GM19025 (cell line): Measurements from ENCODE around the gene CRTC1.

ENCODE experiments used
- ATAC-seq: cut with Tn5 transposase; IDR thresholded peaks from one replicate; pipeline ENCODE4 v1.9.1; 2021; ENCODE audit warnings: mild to moderate bottlenecking, low read depth, moderate library complexity; ENCODE audit not compliant: unreplicated experiment

The CRTC1 gene

DNA sequence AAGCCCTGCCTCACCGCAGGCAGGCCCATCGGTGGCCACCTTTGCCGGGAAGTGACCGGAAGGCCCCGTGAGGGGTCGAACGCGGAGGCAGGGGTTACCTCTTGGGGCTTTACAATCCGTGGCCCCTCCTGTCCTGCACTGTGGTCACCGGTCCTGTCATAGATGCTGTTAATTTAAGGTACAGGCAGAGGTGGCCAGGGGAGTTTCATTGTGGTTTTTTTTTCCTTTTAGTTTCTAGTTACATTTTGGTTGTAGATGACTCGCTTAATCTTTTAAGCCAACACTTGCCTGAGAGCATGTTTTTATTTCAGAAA is 94.6 kb downstream of the CRTC1 start:
- no peak for ATAC-seq

GRCh38 chr19:18778826-18779495 is 95.5 kb downstream of the CRTC1 start:
- no peak for ATAC-seq

DNA sequence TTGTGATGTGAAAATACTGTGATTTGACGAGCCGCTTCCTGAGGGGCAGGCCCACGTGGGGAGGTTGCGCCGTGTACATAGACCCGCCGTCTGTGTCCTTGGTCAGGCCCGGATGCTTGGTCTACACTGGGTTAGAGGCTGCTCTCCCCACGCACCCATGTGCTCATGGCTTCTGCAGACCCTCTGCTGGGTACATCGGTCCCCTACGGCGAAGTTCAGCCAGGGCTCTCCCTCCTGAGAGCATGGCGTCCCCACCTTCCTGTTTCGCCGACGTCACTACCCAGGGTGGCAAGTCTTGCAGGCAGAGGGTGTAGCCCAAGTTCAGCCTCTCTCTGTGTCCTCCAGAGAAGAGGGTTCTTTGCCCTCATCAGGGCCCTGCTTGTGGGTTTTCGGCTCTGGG is 96.6 kb downstream of the CRTC1 start:
- no peak for ATAC-seq

DNA sequence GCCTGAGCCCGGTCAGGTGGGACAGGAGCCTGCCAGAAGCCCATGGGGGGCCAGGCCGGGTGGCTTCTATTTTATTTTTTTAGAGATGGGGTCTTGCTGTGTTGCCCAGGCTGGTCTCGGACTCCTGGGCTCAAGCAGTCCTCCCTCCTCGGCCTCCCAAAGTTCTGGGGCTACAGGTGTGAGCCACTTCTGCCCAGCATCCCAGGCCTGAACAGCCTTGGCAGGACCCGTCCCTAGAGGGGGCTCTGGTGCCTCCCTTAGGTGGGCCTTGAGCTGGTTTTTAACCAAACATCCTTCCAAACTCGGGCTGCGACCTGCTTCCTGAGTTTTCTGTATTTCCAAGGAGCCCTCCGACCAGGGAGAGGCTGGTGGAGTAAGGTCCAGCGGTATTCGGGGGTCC is 97.2 kb downstream of the CRTC1 start:
- ATAC-seq: no peak

DNA sequence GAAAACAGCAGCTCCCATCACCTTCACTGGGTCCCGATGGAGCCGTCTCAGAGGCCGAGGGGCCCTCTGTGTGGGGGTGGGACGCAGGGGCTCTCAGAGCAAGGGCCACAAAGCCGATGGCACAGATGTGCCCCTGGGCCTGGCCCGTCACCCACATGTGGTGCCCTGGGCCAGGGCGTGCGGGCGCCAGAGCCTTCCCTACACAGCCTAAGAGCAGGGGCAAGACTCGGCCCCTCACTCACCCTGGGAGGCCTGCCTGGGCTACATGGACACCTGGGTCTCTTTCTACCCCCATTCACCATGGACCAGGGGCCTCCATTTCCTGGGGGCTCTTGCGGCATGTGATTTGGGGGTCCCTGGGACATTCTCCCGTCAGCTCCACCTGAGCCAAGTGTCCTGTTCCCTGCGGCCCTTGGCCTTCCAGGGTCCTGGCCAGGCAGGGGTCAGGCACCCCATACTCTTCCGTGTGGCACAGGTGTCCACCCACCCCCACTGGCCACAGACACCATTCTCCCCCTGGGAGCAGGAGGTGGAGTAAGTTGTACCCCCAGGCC is 97.6 kb downstream of the CRTC1 start:
- no peak for ATAC-seq

GRCh38 chr19:18781885-18782527 is 98.5 kb downstream of the CRTC1 start:
- no peak for ATAC-seq

GRCh38 chr19:18782559-18783225 is 99.2 kb downstream of the CRTC1 start:
- no peak for ATAC-seq

- no peak for ATAC-seq
These were observed 100.7 kb downstream of the CRTC1 start for GRCh38 chr19:18783958-18784785.

DNA sequence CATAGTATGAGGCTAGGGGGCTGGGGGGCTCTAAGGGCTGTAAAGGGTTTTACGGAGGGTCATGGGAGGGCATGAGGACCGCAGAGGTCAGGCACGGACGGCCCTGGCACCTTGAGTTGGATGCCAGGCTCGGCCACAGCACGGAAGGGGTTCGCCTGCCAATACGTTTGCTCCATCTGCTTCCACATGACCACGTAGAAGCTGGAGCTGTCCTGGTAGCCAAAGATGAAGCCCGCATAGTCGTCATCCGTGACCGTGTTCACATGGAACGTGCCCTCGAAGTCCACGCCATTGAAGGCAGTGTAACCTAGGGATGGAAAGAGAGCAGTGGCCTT is 101.3 kb downstream of the CRTC1 start:
- ATAC-seq: no peak

DNA sequence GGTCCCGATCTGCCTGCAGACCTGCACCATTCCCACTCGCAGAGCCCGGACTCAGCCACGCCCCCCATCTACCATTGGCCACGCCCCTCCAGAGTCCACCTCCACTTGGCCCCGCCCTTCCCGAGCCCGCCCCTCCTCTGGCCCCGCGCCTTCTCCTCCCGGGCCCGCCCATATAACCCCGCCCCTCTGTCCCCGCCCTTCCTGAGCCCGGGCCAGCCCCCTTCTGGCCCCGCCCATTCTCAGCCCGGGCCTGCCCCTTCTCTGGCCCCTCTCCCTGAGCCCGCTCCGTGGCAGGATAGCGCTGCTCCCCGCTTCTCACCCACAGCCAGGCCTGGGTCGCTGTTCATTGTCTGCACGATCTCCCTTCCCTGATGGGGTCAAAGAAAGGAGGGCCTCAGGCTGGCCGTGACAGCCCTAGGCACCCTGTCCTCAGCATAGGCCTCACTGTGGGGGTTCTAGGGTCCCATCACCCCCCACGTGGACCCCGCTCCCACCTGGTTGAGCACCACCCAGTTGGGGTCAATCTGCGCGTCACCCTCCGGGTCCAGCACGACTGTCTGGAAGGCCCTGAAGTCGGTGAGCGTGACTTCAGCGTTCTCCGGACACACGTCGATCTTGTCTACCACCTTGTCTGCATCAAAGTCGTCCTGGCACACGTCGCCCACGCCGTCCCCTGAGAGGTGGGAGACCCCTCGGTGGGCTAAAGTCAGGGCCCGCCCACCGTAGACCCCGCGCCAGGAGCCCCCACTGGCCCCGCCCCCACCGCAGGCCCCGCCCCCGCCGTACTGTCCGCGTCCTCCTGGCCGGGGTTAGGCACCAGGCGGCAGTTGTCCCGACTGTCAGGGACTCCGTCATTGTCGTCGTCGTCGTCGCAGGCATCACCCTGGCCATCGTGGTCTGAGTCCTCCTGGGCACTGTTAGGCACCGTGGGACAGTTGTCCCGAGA is 102.0 kb downstream of the CRTC1 start:
- no peak for ATAC-seq

DNA sequence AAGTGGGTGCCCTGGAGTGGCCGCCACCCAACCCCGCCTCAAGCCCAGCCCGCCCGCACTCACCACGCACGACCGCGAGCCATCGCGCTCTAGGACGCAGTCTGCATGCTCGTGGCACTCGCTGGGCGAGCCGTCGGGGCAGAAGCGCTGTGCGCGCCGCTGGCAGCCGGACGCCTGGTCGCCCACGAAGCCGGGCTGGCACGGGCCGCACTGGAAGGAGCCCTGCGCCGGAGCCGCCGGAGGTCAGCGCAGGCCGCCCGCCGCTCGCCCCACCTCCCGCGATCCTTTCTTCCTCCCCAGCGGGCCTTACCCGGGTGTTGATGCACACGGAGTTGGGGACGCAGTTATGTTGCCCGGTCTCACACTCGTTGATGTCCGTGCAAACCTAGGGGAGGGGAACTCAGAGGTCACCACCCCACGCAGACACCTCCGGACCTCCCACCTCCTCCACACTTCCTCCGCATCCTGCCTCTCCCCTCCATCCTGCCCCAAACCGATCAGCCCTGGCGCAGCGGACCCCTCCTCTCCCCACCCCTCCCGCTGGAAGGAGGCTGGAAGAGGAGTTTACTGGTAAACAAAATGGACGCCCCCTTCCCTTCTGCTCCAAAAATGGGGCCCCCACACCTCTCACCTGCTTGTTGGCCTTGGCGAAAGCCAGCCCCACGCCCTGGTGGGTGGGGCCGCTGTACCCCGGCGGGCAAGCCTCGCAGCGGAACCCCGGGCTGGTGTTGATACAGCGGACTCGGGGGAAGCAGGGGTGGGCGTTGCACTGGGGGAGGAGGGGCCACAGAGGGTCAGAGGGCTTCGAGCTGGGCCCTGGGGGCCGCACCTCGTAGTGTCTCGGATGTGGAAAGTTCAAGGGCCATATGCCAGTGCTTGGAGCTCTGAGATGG is 105.3 kb downstream of the CRTC1 start:
- ATAC-seq: no peak

- no peak for ATAC-seq
These were observed 106.0 kb downstream of the CRTC1 start for GRCh38 chr19:18789422-18789869.

DNA sequence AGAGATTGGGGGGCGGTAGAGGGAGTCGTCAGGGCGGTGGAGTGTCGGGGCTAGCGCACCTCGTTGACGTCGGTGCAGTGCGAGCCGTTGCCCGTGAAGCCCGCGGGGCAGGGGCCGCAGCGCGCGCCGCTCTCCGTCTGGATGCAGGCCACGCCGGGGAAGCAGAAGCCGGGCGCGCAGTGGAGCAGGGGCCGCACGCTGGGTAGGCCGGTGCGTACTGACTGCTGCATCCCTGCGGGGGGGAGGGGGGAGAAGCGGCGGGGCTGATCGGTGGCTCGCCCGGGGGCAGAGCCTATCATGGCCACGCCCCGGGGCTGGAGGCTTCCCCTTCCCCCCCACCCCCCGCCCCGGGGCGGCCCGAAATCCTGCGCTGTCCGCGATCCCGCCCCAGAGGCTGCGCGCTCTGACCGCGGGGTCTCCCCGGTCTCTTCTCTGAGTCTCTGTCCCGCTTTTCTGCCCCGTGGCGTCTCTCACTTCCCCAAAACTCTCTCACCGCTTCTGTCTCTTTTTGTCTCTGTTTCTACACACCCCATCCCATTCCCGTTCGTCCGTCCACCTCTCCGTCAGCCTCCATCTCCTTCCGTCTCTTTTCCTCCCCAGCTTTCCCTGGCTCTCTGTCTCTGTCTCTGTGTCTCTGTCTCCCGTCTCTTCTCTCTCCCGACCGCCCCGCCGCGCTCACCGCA is 106.5 kb downstream of the CRTC1 start:
- no peak for ATAC-seq

GRCh38 chr19:18790566-18791314 is 107.3 kb downstream of the CRTC1 start, which contains the start of gene COMP:
Gene COMP (minus strand): TSS chr19:18791305. CDS start chr19:18791269, 36 bp downstream.
- no peak for ATAC-seq

- ATAC-seq: no peak
These were observed 107.8 kb downstream of the CRTC1 start for GRCh38 chr19:18791315-18791678.

GRCh38 chr19:18792661-18793060 is 109.2 kb downstream of the CRTC1 start:
- no peak for ATAC-seq

- ATAC-seq: no peak
These were observed 109.9 kb downstream of the CRTC1 start for GRCh38 chr19:18793144-18794028.
